GM19463 (cell line): Measurements from ENCODE around the gene ITGAV.
"Not testable (repeated sequence)": the region's sequence is repeated elsewhere in the genome, so short reads cannot be mapped to it uniquely, and the experiment has no call there.

ENCODE experiments used
- ATAC-seq: cut with Tn5 transposase; IDR thresholded peaks from one replicate; pipeline ENCODE4 v1.9.1; 2021; ENCODE audit warnings: mild to moderate bottlenecking, moderate library complexity; ENCODE audit not compliant: unreplicated experiment

The ITGAV gene

GRCh38 chr2:186589612-186590349 lies at the start of gene ITGAV:
Gene ITGAV (plus strand): TSS chr2:186590056. CDS start chr2:186590339, 283 bp downstream.
- peak; percentile 96 for ATAC-seq

GRCh38 chr2:186540941-186541340 lies 48.9 kb upstream of the ITGAV start:
- no peak for ATAC-seq

GRCh38 chr2:186542002-186542401 lies 47.9 kb upstream of the ITGAV start:
- ATAC-seq: no peak

- ATAC-seq: no peak
Measured at GRCh38 chr2:186543561-186544131, 46.2 kb upstream of the ITGAV start.

- peak; percentile 56 for ATAC-seq
Measured at GRCh38 chr2:186544255-186544675, 45.6 kb upstream of the ITGAV start.

- no peak for ATAC-seq
Measured at GRCh38 chr2:186546846-186547245, 43.0 kb upstream of the ITGAV start.

GRCh38 chr2:186551323-186552050 lies 38.4 kb upstream of the ITGAV start:
- no peak for ATAC-seq

GRCh38 chr2:186554429-186554828 lies 35.4 kb upstream of the ITGAV start:
- no peak for ATAC-seq

GRCh38 chr2:186554850-186555671 lies 34.8 kb upstream of the ITGAV start:
- no peak for ATAC-seq

- ATAC-seq: no peak
Measured at GRCh38 chr2:186558512-186559276, 31.2 kb upstream of the ITGAV start.

GRCh38 chr2:186559370-186559769 lies 30.5 kb upstream of the ITGAV start:
- ATAC-seq: peak; percentile 53

- peak; percentile 78 for ATAC-seq
Measured at GRCh38 chr2:186559848-186560247, 30.0 kb upstream of the ITGAV start.

- no peak for ATAC-seq
Measured at GRCh38 chr2:186560254-186560653, 29.6 kb upstream of the ITGAV start.

GRCh38 chr2:186561467-186562208 lies 28.2 kb upstream of the ITGAV start:
- ATAC-seq: no peak

- no peak for ATAC-seq
Measured at GRCh38 chr2:186562209-186562578, 27.7 kb upstream of the ITGAV start.

- ATAC-seq: not testable (repeated sequence)
Measured at GRCh38 chr2:186568600-186568999, 21.3 kb upstream of the ITGAV start.

- not testable (repeated sequence) for ATAC-seq
Measured at GRCh38 chr2:186569127-186569526, 20.7 kb upstream of the ITGAV start.

- no peak for ATAC-seq
Measured at GRCh38 chr2:186569897-186570296, 20.0 kb upstream of the ITGAV start.

- ATAC-seq: no peak
Measured at GRCh38 chr2:186570604-186571003, 19.3 kb upstream of the ITGAV start.

GRCh38 chr2:186572705-186573104 lies 17.2 kb upstream of the ITGAV start:
- no peak for ATAC-seq
